ENCODE data around the gene BMI1. TPM values are rescaled to one million over a fixed set of nuclear protein-coding genes. Genes with fewer than 3 reads are reported as not detected.

The BMI1 gene
- total RNA-seq, 1 donor from 2014 or later = 62.3 TPM

- Mint-ChIP-seq H3K27ac (ENCODE audit: unreplicated experiment) (no peak overlapping the region), H3K4me1 (ENCODE audit: low read depth) (no peaks in the 10 kb centered on the region), H3K27me3 (ENCODE audit: low read depth) (no peaks in the 10 kb centered on the region), H3K36me3 (ENCODE audit: low read depth) (no peaks in the 10 kb centered on the region), H3K9me3 (ENCODE audit: low read depth) (no peaks in the 10 kb centered on the region), H3K4me3 (ENCODE audit: unreplicated experiment) (no peak overlapping the region)
- DNase-seq (ENCODE audit: low spot score) = no peak
- TF ChIP-seq CTCF (IDR thresholded peaks at IDR 0.05) = no peak
Observed at GRCh38 chr10:22365233-22365632, 44.3 kb downstream of the BMI1 start.

GRCh38 chr10:22365644-22366434 lies 44.9 kb downstream of the BMI1 start:
- no peak for TF ChIP-seq CTCF (IDR thresholded peaks at IDR 0.05)
- DNase-seq (ENCODE audit: low spot score) = no peak
- H3K9me3 Mint-ChIP-seq (ENCODE audit: low read depth) = no peaks in the 10 kb centered on the region
- no peaks in the 10 kb centered on the region for H3K27me3 Mint-ChIP-seq (ENCODE audit: low read depth)
- H3K4me1 Mint-ChIP-seq (ENCODE audit: low read depth) = no peaks in the 10 kb centered on the region
- no peak overlapping the region for H3K4me3 Mint-ChIP-seq (ENCODE audit: unreplicated experiment)
- no peaks in the 10 kb centered on the region for H3K36me3 Mint-ChIP-seq (ENCODE audit: low read depth)
- H3K27ac Mint-ChIP-seq (ENCODE audit: unreplicated experiment) = no peak overlapping the region

GRCh38 chr10:22366435-22366703 lies 45.5 kb downstream of the BMI1 start:
- H3K4me1 Mint-ChIP-seq (ENCODE audit: low read depth) = no peaks in the 10 kb centered on the region
- no peak for DNase-seq (ENCODE audit: low spot score)

GRCh38 chr10:22366771-22367170 lies 45.9 kb downstream of the BMI1 start:
- H3K4me1 Mint-ChIP-seq (ENCODE audit: low read depth) = no peaks in the 10 kb centered on the region
- H3K27me3 Mint-ChIP-seq (ENCODE audit: low read depth) = no peaks in the 10 kb centered on the region
- no peak overlapping the region for H3K27ac Mint-ChIP-seq (ENCODE audit: unreplicated experiment)
- no peak for TF ChIP-seq CTCF (IDR thresholded peaks at IDR 0.05)
- no peaks in the 10 kb centered on the region for H3K36me3 Mint-ChIP-seq (ENCODE audit: low read depth)
- no peak overlapping the region for H3K4me3 Mint-ChIP-seq (ENCODE audit: unreplicated experiment)
- no peaks in the 10 kb centered on the region for H3K9me3 Mint-ChIP-seq (ENCODE audit: low read depth)
- DNase-seq (ENCODE audit: low spot score) = no peak

More at GRCh38 chr10:22366435-22366703, 45.5 kb downstream of the BMI1 start:
- TF ChIP-seq CTCF (IDR thresholded peaks at IDR 0.05) = no peak
- Mint-ChIP-seq H3K27me3 (ENCODE audit: low read depth) (no peaks in the 10 kb centered on the region), H3K36me3 (ENCODE audit: low read depth) (no peaks in the 10 kb centered on the region), H3K9me3 (ENCODE audit: low read depth) (no peaks in the 10 kb centered on the region), H3K27ac (ENCODE audit: unreplicated experiment) (no peak overlapping the region), H3K4me3 (ENCODE audit: unreplicated experiment) (no peak overlapping the region)

GRCh38 chr10:22367471-22367870 lies 46.6 kb downstream of the BMI1 start:
- H3K27me3 Mint-ChIP-seq (ENCODE audit: low read depth) = no peaks in the 10 kb centered on the region
- no peak for DNase-seq (ENCODE audit: low spot score)
- no peaks in the 10 kb centered on the region for H3K4me1 Mint-ChIP-seq (ENCODE audit: low read depth)
- no peaks in the 10 kb centered on the region for H3K9me3 Mint-ChIP-seq (ENCODE audit: low read depth)
- H3K36me3 Mint-ChIP-seq (ENCODE audit: low read depth) = no peaks in the 10 kb centered on the region
- H3K27ac Mint-ChIP-seq (ENCODE audit: unreplicated experiment) = no peak overlapping the region
- TF ChIP-seq CTCF (IDR thresholded peaks at IDR 0.05) = no peak
- H3K4me3 Mint-ChIP-seq (ENCODE audit: unreplicated experiment) = no peak overlapping the region
